Loucy (cell line): ENCODE measurements around the gene FRMD4A.

Experiments used
- CTCF ChIP-seq: fragments of 200-600 bp; sonication (generic); conservative IDR thresholded peaks from 2 replicates; pipeline ENCODE4 v1.5.1; 2014; ENCODE audit warnings: mild to moderate bottlenecking, antibody characterized with exemption, low read length
- EZH2phosphoT487 ChIP-seq: fragments of 200-600 bp; IDR thresholded peaks from 2 replicates; pipeline ENCODE4 v1.6.1; 2018; ENCODE audit warnings: antibody characterized with exemption, mild to moderate bottlenecking, moderate library complexity, borderline replicate concordance

- TF ChIP-seq CTCF (no peak), EZH2phosphoT487 (no peak)
Measured at GRCh38 chr10:13656337-13657100, 674.2 kb downstream of the FRMD4A start.
